HG02970 (cell line): Measurements from ENCODE around the gene LEFTY1.

Experiments
- ATAC-seq: cut with Tn5 transposase; IDR thresholded peaks from one replicate; pipeline ENCODE4 v1.9.1; 2021; ENCODE audit warnings: mild to moderate bottlenecking, moderate library complexity, moderate number of reproducible peaks; ENCODE audit not compliant: unreplicated experiment, low FRiP score

The LEFTY1 gene

GRCh38 chr1:225874431-225874830 is 14.5 kb downstream of the LEFTY1 start:
- ATAC-seq: no peak

- no peak for ATAC-seq
Observed at GRCh38 chr1:225873281-225873850, 15.6 kb downstream of the LEFTY1 start.

GRCh38 chr1:225872075-225872430 is 16.9 kb downstream of the LEFTY1 start:
- no peak for ATAC-seq

DNA sequence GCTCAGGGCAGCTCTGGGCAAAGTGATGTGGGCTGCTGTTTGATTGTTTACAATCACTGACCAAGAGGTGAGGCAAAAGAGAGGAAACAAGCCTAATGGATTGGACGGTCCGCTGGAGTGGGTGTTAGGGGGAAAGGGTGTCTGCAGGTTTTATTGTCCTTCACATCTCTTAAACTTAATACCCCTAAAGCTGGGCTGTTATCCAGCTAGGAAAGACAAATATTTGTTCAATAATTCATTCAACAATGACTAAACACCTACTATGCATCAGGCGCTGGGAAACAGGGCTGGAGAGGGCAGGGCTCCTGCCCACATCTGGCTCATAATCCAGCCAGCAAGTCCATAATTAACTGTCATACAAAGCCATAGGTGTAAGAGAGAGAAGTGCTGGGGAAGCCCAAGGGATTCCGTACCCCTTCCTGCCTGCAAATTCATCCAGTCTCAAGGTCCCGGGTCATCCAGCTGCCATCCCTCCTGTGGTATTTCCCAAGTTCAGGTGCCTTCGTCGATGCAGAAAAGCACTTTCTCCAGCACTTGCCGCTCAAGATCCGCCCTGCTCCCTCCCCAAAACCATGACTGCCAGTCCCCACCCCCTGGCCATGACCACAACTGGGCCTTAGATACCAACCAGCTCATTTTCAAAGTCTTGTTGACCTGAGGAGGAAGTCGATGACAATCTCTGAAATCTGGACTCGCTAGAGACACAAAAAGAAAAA is 17.4 kb downstream of the LEFTY1 start:
- no peak for ATAC-seq

DNA sequence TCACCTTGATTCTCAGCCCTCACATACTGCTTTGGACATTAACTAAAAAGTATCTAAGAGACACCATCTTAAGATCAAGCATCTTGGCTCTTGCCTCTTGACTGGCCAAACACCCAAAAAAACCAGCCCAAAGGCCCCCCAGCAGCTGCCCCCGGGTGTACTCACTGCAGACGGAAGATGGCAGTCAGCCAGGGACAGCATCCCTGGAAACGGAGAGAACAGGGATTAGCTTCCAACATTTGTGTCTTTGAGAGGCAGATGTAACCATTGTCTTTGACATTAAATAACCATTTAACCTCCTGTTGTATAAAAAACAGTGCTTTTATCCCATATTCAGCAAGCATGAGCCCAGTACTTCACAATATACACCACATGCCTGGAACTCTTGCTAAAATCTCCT is 18.0 kb downstream of the LEFTY1 start:
- no peak for ATAC-seq

GRCh38 chr1:225868631-225869330 is 20.2 kb downstream of the LEFTY1 start:
- ATAC-seq: no peak

- ATAC-seq: no peak
Observed at GRCh38 chr1:225866981-225867380, 22.0 kb downstream of the LEFTY1 start.

- ATAC-seq: no peak
Observed at GRCh38 chr1:225866061-225866837, 22.7 kb downstream of the LEFTY1 start.

DNA sequence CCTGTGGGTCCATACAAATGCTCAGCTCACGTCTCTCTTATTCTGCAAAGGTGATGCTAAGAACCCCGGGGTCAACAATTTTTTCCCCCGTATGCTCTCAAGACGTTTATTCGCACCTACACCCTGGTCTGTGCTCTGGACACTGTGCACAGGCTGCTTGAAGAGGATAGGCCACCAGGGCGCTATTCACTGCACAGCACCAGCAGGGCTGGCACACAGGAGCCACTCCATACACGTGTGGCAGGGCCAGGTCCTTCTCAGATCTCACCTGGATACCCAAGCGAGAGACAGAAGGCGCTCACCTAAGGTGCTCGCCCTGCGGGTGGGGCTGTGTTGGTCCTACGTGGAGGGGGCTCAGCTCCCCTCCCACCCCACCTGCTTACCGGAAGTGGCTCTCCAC is 23.4 kb downstream of the LEFTY1 start:
- no peak for ATAC-seq

DNA sequence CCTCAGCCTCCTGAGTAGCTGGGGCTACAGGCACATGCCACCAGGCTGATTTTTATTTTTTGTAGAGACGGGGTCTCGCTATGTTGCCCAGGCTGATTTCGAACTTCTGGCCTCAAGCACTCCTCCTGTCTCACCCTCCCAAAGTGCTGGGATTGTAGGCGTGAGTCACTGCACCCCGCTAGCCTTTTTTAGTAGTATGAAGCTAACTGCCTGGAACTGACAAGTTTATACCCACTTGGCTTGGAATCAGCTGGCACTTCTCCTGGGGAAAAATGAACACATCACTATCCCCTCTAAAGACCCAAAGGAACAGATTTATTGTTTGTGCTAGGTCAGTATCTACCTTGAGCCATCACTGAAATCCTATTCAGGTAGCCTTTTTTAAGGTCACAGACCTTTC is 25.8 kb downstream of the LEFTY1 start:
- no peak for ATAC-seq

DNA sequence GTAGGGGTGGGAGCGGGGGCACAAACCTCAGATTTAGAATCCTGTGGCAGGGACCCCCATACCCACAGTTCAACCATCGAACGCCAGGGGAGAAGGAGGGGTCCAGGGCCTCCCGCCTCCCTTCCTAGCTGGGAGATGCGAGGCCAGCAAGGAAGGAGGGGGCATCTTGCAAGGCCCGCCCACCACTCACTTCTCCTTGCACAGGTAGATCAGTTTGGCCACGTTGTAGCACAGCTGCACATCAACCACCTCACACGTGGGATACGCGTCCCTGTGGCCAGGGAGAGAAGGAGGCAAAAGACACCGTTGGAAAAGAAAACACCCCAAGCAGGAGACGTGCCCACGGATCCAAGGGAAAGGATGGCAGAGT is 26.4 kb downstream of the LEFTY1 start:
- no peak for ATAC-seq

- ATAC-seq: no peak
Observed at GRCh38 chr1:225861834-225862580, 26.9 kb downstream of the LEFTY1 start.

DNA sequence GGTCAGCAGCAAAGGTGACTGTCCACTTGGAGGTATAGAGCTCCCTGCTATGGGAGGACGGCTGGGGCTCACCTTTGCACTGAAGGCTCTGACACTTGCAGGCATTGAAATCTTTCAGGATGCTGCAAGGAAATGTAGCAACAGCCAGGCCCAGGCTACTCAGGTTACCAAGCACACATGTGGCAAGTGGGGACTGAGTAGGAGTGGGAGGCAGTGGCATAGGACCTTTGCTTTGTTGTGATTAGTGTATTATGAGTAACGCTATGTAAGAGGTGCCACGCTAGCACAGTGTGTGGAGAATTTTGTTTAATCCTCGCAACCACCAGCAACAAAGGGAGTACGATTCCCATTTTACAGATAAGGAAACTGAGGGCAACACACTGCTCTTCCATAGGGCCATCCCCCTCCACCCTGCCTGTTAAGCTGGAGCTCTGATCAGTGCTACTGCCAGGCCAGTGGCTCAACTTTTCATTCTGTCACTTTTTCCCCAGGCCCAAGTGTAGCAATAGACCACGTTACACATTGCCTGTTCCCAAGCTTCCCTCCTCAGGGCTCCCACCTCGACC is 28.0 kb downstream of the LEFTY1 start:
- ATAC-seq: no peak

DNA sequence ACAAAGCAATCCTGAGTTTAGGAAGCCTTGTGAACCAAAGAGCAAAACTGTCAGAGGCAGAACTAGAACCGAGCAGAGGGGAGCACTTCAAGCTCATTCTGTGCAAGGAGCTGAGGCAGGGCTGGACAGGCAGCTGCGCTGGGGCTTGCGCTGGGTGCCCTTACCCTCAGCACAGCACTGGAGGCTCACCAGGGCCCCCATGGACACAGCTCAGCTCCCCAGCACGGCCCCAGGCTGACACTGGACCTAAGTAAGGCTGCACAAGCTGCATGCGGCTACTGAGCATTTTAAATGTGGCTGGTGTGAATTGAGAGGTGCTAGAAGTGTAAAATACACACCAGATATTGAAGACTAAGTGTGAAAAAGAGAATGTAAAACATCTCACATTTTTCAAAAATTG is 28.8 kb downstream of the LEFTY1 start:
- no peak for ATAC-seq

- no peak for ATAC-seq
Observed at GRCh38 chr1:225859151-225859550, 29.8 kb downstream of the LEFTY1 start.

DNA sequence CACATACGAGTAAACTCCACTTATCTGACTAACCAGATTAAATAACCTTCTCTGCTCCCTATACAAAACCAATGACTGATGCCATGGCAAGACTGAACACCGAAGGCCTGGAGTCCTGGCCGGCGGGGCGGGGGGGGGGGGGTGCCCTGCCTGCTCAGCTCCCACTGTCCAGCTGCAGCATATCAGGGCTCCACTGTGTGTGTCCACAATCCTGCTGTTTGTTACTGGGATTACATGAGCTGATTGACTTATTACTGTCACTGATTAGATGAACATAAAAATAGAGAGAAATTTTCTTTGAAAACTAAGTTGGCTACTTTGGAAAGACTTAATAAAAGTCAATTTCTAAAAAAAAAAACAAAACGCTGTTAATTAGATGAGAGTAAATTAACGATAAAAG is 31.7 kb downstream of the LEFTY1 start:
- ATAC-seq: no peak

GRCh38 chr1:225855503-225856300 is 33.2 kb downstream of the LEFTY1 start:
- no peak for ATAC-seq

DNA sequence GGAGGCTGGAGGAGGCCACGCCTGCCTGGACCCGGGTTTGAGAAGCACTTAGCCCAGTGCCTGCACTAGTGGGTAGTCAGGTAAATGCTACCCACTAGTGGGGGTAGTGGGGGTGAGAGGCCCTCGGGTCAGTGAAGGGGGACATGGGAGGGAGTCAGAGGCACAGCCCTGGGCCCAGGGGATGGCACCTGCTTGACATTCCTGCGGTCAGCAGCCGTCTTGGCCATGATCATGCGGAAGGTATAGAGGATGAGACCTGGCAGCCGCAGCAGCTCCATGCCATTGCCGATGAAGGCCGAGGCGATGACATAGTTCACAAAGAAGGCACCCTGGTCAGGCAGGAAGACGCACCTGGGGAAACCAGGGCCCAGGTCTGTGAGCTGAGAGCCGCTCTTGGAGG is 35.5 kb downstream of the LEFTY1 start:
- ATAC-seq: no peak

DNA sequence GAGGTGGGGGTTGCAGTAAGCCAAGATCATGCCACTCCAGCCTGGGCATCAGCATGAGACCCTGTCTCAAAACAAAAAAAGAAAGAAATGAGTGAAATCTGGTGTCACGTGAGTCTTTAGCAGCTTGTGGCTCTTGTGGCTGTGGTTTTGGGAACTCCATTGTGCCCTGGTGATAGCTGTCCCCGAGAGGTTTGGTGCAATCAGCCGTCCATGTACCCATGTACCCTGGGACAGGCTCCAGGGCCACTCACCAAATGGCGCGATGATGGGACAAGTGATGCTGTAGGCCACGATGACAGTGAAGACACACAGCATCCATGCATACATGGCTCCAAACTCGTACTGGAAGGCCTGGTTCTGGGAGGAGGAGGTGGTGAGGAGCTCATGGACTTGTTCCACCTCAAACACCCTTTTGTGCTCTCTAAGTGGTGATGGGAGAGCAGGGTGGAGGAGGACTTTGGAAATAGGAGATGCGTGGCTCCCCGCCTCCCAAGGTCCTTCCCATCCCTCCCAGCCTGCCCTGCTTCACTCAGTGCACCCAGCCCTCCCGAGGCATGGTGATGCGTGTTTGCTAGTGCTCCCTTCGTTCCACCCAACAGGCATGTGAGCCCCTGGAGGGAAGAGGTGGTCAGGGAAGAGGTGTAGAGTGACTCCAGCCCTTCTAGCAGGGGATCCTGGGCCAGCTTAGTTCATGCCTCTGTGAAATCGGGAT is 36.4 kb downstream of the LEFTY1 start:
- no peak for ATAC-seq
